HEK293 (cell line): ENCODE data around the gene BTBD19.
A peak's percentile ranks its signal among the peaks of the same experiment; 100 is the strongest.

Experiments used
- GLIS1 ChIP-seq: fragments of 450-650 bp; formaldehyde crosslinking; IDR thresholded peaks from 2 replicates; pipeline ENCODE4 v1.5.1; 2016; ENCODE audit warnings: missing biosample characterization, missing genetic modification characterization
- MEIS1 ChIP-seq: sonication (generic); formaldehyde crosslinking; IDR thresholded peaks from 2 replicates; pipeline ENCODE4 v1.8.1; 2022; ENCODE audit warnings: missing genetic modification reagents, mild to moderate bottlenecking, borderline replicate concordance
- PATZ1 ChIP-seq: fragments of 450-650 bp; formaldehyde crosslinking; IDR thresholded peaks from 2 replicates; pipeline ENCODE4 v1.5.1; 2016; ENCODE audit warnings: missing biosample characterization, missing genetic modification characterization
- SP3 ChIP-seq: fragments of 450-650 bp; formaldehyde crosslinking; IDR thresholded peaks from 2 replicates; pipeline ENCODE4 v1.5.1; 2016; ENCODE audit warnings: missing biosample characterization, missing genetic modification characterization
- TRIM28 ChIP-seq: IDR thresholded peaks from 2 replicates; pipeline ENCODE4 v1.6.1; 2011; ENCODE audit warnings: low read length, control low read depth, borderline replicate concordance
- WT1 ChIP-seq: fragments of 450-650 bp; formaldehyde crosslinking; IDR thresholded peaks from 2 replicates; pipeline ENCODE4 v1.5.1; 2016; ENCODE audit warnings: missing biosample characterization, missing genetic modification characterization
- ZBTB17 ChIP-seq: fragments of 450-650 bp; formaldehyde crosslinking; IDR thresholded peaks from 2 replicates; pipeline ENCODE4 v1.5.1; 2016; ENCODE audit warnings: missing biosample characterization, missing genetic modification characterization
- ZBTB44 ChIP-seq: fragments of 450-650 bp; IDR thresholded peaks from 2 replicates; pipeline ENCODE4 v1.5.1; 2018; ENCODE audit warnings: missing biosample characterization, mild to moderate bottlenecking, missing genetic modification characterization
- ZFHX2 ChIP-seq: fragments of 450-650 bp; formaldehyde crosslinking; conservative IDR thresholded peaks from 2 replicates; pipeline ENCODE4 v1.5.1; 2016; ENCODE audit warnings: missing biosample characterization, missing genetic modification characterization
- ZIC2 ChIP-seq: fragments of 450-650 bp; formaldehyde crosslinking; IDR thresholded peaks from 2 replicates; pipeline ENCODE4 v1.5.1; 2016; ENCODE audit warnings: missing biosample characterization, missing genetic modification characterization
- ZNF10 ChIP-seq: fragments of 450-650 bp; formaldehyde crosslinking; IDR thresholded peaks from 2 replicates; pipeline ENCODE4 v1.5.1; 2017; ENCODE audit warnings: missing biosample characterization, missing genetic modification characterization
- ZNF132 ChIP-seq: fragments of 450-650 bp; formaldehyde crosslinking; IDR thresholded peaks from 2 replicates; pipeline ENCODE4 v1.5.1; 2017; ENCODE audit warnings: missing biosample characterization, missing genetic modification characterization, borderline replicate concordance
- ZNF169 ChIP-seq: fragments of 450-650 bp; formaldehyde crosslinking; IDR thresholded peaks from 2 replicates; pipeline ENCODE4 v1.5.1; 2016; ENCODE audit warnings: missing biosample characterization, missing genetic modification characterization
- ZNF19 ChIP-seq: fragments of 450-650 bp; formaldehyde crosslinking; IDR thresholded peaks from 2 replicates; pipeline ENCODE4; 2016; ENCODE audit warnings: missing biosample characterization, missing genetic modification characterization, low read depth
- ZNF2 ChIP-seq: fragments of 450-650 bp; formaldehyde crosslinking; IDR thresholded peaks from 2 replicates; pipeline ENCODE4 v1.5.1; 2016; ENCODE audit warnings: missing biosample characterization, missing genetic modification characterization
- ZNF274 ChIP-seq, 2 experiments: fragments of 200-500 bp in 1 of 2; fragments of 450-650 bp in 1 of 2; sonication (Bioruptor generic) in 1 of 2; formaldehyde crosslinking in 1 of 2; IDR thresholded peaks; 2 replicates each; pipeline versions ENCODE4 v1.5.1 to v1.6.1; 2014 to 2016; ENCODE audit warnings: borderline replicate concordance in 1 of 2, inconsistent platforms in 1 of 2, low read length in 1 of 2, missing biosample characterization in 1 of 2, missing genetic modification characterization in 1 of 2
- ZNF324 ChIP-seq: fragments of 450-650 bp; formaldehyde crosslinking; IDR thresholded peaks from 2 replicates; pipeline ENCODE4 v1.5.1; 2016; ENCODE audit warnings: missing biosample characterization, missing genetic modification characterization
- ZNF341 ChIP-seq: fragments of 450-650 bp; formaldehyde crosslinking; IDR thresholded peaks from 2 replicates; pipeline ENCODE4; 2016; ENCODE audit warnings: low read depth, missing biosample characterization, missing genetic modification characterization
- ZNF423 ChIP-seq: fragments of 450-650 bp; formaldehyde crosslinking; IDR thresholded peaks from 2 replicates; pipeline ENCODE4 v1.5.1; 2016; ENCODE audit warnings: missing biosample characterization, missing genetic modification characterization
- ZNF521 ChIP-seq: fragments of 450-650 bp; formaldehyde crosslinking; IDR thresholded peaks from 2 replicates; pipeline ENCODE4 v1.5.1; 2017; ENCODE audit warnings: missing biosample characterization, mild to moderate bottlenecking, missing genetic modification characterization
- ZNF548 ChIP-seq: fragments of 450-650 bp; formaldehyde crosslinking; IDR thresholded peaks from 2 replicates; pipeline ENCODE4 v1.5.1; 2016; ENCODE audit warnings: missing biosample characterization, missing genetic modification characterization
- ZNF629 ChIP-seq: fragments of 450-650 bp; formaldehyde crosslinking; IDR thresholded peaks from 2 replicates; pipeline ENCODE4 v1.5.1; 2017; ENCODE audit warnings: missing biosample characterization, missing genetic modification characterization
- ZNF670 ChIP-seq: fragments of 450-650 bp; formaldehyde crosslinking; IDR thresholded peaks from 2 replicates; pipeline ENCODE4 v1.5.1; 2016; ENCODE audit warnings: missing biosample characterization, missing genetic modification characterization, low read depth
- ZNF777 ChIP-seq: fragments of 450-650 bp; formaldehyde crosslinking; IDR thresholded peaks from 2 replicates; pipeline ENCODE4 v1.5.1; 2017; ENCODE audit warnings: missing biosample characterization, missing genetic modification characterization, borderline replicate concordance
- ZSCAN16 ChIP-seq: fragments of 450-650 bp; formaldehyde crosslinking; IDR thresholded peaks from 2 replicates; pipeline ENCODE4 v1.5.1; 2016; ENCODE audit warnings: missing biosample characterization, missing genetic modification characterization
- ZSCAN30 ChIP-seq: fragments of 450-650 bp; IDR thresholded peaks from 2 replicates; pipeline ENCODE4 v1.5.1; 2018; ENCODE audit warnings: missing biosample characterization, mild to moderate bottlenecking, missing genetic modification characterization, moderate library complexity
- TF ChIP-seq, protein P1 (sequence below): fragments of 450-650 bp; formaldehyde crosslinking; IDR thresholded peaks from 2 replicates; pipeline ENCODE4 v1.5.1; 2016; ENCODE audit warnings: missing biosample characterization, missing genetic modification characterization, borderline replicate concordance
- TF ChIP-seq, protein P2 (sequence below): fragments of 450-650 bp; formaldehyde crosslinking; IDR thresholded peaks from 2 replicates; pipeline ENCODE4 v1.5.1; 2016; ENCODE audit warnings: missing biosample characterization, missing genetic modification characterization

Gene BTBD19

GRCh38 chr1:44786138-44786840 is 22.0 kb upstream of the BTBD19 start (continued):
- TF ChIP-seq ZNF521 (tag by site-specific recombination), result no peak
- no peak for TF ChIP-seq ZNF10 (tag by site-specific recombination)
- TF ChIP-seq ZNF670 (tag by site-specific recombination), result no peak
- TF ChIP-seq ZFHX2 (tag by site-specific recombination), result no peak; the same call in 1 of the 2 replicates
- peak; percentile 99 for TF ChIP-seq GLIS1 (tag by site-specific recombination)
- TF ChIP-seq ZNF777 (tag by site-specific recombination), result peak; percentile 50; the same call in 1 of the 2 replicates
- peak; percentile 93 for TF ChIP-seq PATZ1 (tag by site-specific recombination)
- no peak for TF ChIP-seq TRIM28
- TF ChIP-seq, protein P1, sequence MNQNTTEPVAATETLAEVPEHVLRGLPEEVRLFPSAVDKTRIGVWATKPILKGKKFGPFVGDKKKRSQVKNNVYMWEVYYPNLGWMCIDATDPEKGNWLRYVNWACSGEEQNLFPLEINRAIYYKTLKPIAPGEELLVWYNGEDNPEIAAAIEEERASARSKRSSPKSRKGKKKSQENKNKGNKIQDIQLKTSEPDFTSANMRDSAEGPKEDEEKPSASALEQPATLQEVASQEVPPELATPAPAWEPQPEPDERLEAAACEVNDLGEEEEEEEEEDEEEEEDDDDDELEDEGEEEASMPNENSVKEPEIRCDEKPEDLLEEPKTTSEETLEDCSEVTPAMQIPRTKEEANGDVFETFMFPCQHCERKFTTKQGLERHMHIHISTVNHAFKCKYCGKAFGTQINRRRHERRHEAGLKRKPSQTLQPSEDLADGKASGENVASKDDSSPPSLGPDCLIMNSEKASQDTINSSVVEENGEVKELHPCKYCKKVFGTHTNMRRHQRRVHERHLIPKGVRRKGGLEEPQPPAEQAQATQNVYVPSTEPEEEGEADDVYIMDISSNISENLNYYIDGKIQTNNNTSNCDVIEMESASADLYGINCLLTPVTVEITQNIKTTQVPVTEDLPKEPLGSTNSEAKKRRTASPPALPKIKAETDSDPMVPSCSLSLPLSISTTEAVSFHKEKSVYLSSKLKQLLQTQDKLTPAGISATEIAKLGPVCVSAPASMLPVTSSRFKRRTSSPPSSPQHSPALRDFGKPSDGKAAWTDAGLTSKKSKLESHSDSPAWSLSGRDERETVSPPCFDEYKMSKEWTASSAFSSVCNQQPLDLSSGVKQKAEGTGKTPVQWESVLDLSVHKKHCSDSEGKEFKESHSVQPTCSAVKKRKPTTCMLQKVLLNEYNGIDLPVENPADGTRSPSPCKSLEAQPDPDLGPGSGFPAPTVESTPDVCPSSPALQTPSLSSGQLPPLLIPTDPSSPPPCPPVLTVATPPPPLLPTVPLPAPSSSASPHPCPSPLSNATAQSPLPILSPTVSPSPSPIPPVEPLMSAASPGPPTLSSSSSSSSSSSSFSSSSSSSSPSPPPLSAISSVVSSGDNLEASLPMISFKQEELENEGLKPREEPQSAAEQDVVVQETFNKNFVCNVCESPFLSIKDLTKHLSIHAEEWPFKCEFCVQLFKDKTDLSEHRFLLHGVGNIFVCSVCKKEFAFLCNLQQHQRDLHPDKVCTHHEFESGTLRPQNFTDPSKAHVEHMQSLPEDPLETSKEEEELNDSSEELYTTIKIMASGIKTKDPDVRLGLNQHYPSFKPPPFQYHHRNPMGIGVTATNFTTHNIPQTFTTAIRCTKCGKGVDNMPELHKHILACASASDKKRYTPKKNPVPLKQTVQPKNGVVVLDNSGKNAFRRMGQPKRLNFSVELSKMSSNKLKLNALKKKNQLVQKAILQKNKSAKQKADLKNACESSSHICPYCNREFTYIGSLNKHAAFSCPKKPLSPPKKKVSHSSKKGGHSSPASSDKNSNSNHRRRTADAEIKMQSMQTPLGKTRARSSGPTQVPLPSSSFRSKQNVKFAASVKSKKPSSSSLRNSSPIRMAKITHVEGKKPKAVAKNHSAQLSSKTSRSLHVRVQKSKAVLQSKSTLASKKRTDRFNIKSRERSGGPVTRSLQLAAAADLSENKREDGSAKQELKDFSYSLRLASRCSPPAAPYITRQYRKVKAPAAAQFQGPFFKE (tag by site-specific recombination), result no peak; the same call in 1 of the 2 replicates
- TF ChIP-seq ZNF629 (tag by site-specific recombination), result peak; percentile 66
- TF ChIP-seq WT1 (tag by site-specific recombination), result 0 out of 2 replicates have a peak, but pooled peaks have one; percentile 15
- TF ChIP-seq ZBTB44 (tag by site-specific recombination), result no peak
- peak; percentile 100 for TF ChIP-seq ZNF341 (tag by site-specific recombination)
- peak; percentile 58; the same call in 1 of the 2 replicates for TF ChIP-seq ZSCAN16 (tag by site-specific recombination)
- TF ChIP-seq ZNF2, result peak; percentile 91
- TF ChIP-seq MEIS1 (CRISPR knock-in tag), result no peak
- no peak for TF ChIP-seq ZNF169 (tag by site-specific recombination)
- TF ChIP-seq ZNF132 (tag by site-specific recombination), result no peak
- peak; percentile 94 for TF ChIP-seq ZBTB17 (tag by site-specific recombination)
- peak; percentile 76; the same call in 1 of the 2 replicates for TF ChIP-seq ZNF324 (tag by site-specific recombination)
- TF ChIP-seq ZNF19 (tag by site-specific recombination), result no peak
- no peak for TF ChIP-seq ZNF548 (tag by site-specific recombination)
- TF ChIP-seq ZIC2 (tag by site-specific recombination), result peak; percentile 100
- TF ChIP-seq ZNF423 (tag by site-specific recombination), result peak; percentile 97
- TF ChIP-seq SP3 (tag by site-specific recombination), result peak; percentile 28; the same call in 1 of the 2 replicates
- TF ChIP-seq, protein P2, sequence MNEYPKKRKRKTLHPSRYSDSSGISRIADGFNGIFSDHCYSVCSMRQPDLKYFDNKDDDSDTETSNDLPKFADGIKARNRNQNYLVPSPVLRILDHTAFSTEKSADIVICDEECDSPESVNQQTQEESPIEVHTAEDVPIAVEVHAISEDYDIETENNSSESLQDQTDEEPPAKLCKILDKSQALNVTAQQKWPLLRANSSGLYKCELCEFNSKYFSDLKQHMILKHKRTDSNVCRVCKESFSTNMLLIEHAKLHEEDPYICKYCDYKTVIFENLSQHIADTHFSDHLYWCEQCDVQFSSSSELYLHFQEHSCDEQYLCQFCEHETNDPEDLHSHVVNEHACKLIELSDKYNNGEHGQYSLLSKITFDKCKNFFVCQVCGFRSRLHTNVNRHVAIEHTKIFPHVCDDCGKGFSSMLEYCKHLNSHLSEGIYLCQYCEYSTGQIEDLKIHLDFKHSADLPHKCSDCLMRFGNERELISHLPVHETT (tag by site-specific recombination), result peak; percentile 69; the same call in 1 of the 2 replicates
- no peak for TF ChIP-seq ZNF274 (IDR thresholded peaks at IDR 0.05; ENCODE audit: low read length)
- no peak for TF ChIP-seq ZNF274 (tag by site-specific recombination; IDR thresholded peaks at IDR 0.05; ENCODE audit: borderline replicate concordance)
- peak; percentile 95 for TF ChIP-seq ZSCAN30 (tag by site-specific recombination)
